ENCODE results near the gene PAPPA. TPM values are rescaled to one million over a fixed set of nuclear protein-coding genes. Genes with fewer than 3 reads are reported as not detected.

PAPPA gene
- total RNA-seq, 1 donor from 2014 or later: 172 TPM

DNA sequence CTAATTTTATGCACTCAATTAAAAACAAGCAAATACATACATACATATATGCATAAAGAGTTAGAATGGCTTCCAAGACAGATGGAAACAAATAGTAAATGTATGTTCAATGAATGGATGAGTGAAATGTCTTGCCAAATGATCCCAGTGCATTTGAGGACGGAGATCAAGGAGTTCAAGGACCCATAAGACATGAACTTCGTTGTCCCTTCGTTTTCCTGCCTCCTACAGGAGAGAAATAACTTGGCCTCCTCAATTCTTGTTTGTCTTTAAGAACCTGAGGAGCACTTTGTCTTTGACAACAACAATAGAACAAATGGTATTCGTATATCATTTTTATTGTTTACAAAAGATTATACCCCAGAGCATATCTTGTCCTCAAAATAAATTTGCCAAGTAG is 2.4 kb upstream of the PAPPA start:
- no peaks in the 10 kb centered on the region for H3K9me3 ChIP-seq (ENCODE audit: insufficient read depth, low read depth, low read length)
- no peaks in the 10 kb centered on the region for H3K27me3 ChIP-seq (ENCODE audit: insufficient read depth, low read length)
- peaks cover 25% of the 10 kb centered on the region for H3K4me1 ChIP-seq (ENCODE audit: insufficient read depth, low read length)
- no peak overlapping the region for H3K9ac ChIP-seq (ENCODE audit: low read length)
- peak overlapping the region; percentile 100 for H3K27ac Mint-ChIP-seq (ENCODE audit: unreplicated experiment)
- peak overlapping the region; percentile 92 for H3K27ac ChIP-seq (ENCODE audit: low read depth, low read length)
- no peaks in the 10 kb centered on the region for H3K36me3 ChIP-seq (ENCODE audit: insufficient read depth, low read length)
- no peaks in the 10 kb centered on the region for H3K36me3 Mint-ChIP-seq (ENCODE audit: low read depth, unreplicated experiment)
- TF ChIP-seq, protein P1, sequence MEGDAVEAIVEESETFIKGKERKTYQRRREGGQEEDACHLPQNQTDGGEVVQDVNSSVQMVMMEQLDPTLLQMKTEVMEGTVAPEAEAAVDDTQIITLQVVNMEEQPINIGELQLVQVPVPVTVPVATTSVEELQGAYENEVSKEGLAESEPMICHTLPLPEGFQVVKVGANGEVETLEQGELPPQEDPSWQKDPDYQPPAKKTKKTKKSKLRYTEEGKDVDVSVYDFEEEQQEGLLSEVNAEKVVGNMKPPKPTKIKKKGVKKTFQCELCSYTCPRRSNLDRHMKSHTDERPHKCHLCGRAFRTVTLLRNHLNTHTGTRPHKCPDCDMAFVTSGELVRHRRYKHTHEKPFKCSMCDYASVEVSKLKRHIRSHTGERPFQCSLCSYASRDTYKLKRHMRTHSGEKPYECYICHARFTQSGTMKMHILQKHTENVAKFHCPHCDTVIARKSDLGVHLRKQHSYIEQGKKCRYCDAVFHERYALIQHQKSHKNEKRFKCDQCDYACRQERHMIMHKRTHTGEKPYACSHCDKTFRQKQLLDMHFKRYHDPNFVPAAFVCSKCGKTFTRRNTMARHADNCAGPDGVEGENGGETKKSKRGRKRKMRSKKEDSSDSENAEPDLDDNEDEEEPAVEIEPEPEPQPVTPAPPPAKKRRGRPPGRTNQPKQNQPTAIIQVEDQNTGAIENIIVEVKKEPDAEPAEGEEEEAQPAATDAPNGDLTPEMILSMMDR (IDR thresholded peaks at IDR 0.05; ENCODE audit: insufficient read depth, low read depth, low read length): no peak
- no peak for TF ChIP-seq EZH2 (IDR thresholded peaks at IDR 0.05; ENCODE audit: insufficient read depth, low read length)
- H4K20me1 ChIP-seq (ENCODE audit: insufficient read depth, low read length): no peaks in the 10 kb centered on the region
- peaks cover 10% of the 10 kb centered on the region for H3K79me2 ChIP-seq (ENCODE audit: insufficient read depth, low read length)
- no peak overlapping the region for H3K4me3 ChIP-seq (ENCODE audit: insufficient read depth, low read depth, low read length)
- no peak overlapping the region for H2AFZ ChIP-seq (ENCODE audit: low read depth, low read length)
- no peaks in the 10 kb centered on the region for H3K27me3 Mint-ChIP-seq (ENCODE audit: low read depth, unreplicated experiment)
- no peak overlapping the region for H3K4me2 ChIP-seq (ENCODE audit: low read length)
- peaks cover 34% of the 10 kb centered on the region for H3K4me1 Mint-ChIP-seq (ENCODE audit: low read depth, unreplicated experiment)
- no peak for DNase-seq (ENCODE audit: low read depth)
- FAIRE-seq: no peak
- H3K9me3 Mint-ChIP-seq (ENCODE audit: unreplicated experiment): peaks cover 3% of the 10 kb centered on the region
- peak overlapping the region; percentile 17 for H3K4me3 Mint-ChIP-seq (ENCODE audit: unreplicated experiment)

- H3K4me3 ChIP-seq (ENCODE audit: insufficient read depth, low read depth, low read length): peak overlapping the region; percentile 36
- H2AFZ ChIP-seq (ENCODE audit: low read depth, low read length): no peak overlapping the region
- H3K36me3 ChIP-seq (ENCODE audit: insufficient read depth, low read length): no peaks in the 10 kb centered on the region
- Mint-ChIP-seq H3K27me3 (ENCODE audit: low read depth, unreplicated experiment) (no peaks in the 10 kb centered on the region), H3K9me3 (ENCODE audit: unreplicated experiment) (peaks cover 3% of the 10 kb centered on the region), H3K4me1 (ENCODE audit: low read depth, unreplicated experiment) (peaks cover 35% of the 10 kb centered on the region), H3K4me3 (ENCODE audit: unreplicated experiment) (peak overlapping the region; percentile 46), H3K36me3 (ENCODE audit: low read depth, unreplicated experiment) (no peaks in the 10 kb centered on the region), H3K27ac (ENCODE audit: unreplicated experiment) (peak overlapping the region; percentile 100)
- H3K9ac ChIP-seq (ENCODE audit: low read length): peak overlapping the region; percentile 85
- H3K79me2 ChIP-seq (ENCODE audit: insufficient read depth, low read length): peaks cover 10% of the 10 kb centered on the region
- DNase-seq (ENCODE audit: low read depth) (peak; percentile 92), FAIRE-seq (peak; percentile 95)
- peak overlapping the region; percentile 92 for H3K27ac ChIP-seq (ENCODE audit: low read depth, low read length)
- H3K9me3 ChIP-seq (ENCODE audit: insufficient read depth, low read depth, low read length): no peaks in the 10 kb centered on the region
- H3K4me1 ChIP-seq (ENCODE audit: insufficient read depth, low read length): peaks cover 30% of the 10 kb centered on the region
- no peak for TF ChIP-seq EZH2 (IDR thresholded peaks at IDR 0.05; ENCODE audit: insufficient read depth, low read length)
- TF ChIP-seq, protein P1 (IDR thresholded peaks at IDR 0.05; ENCODE audit: insufficient read depth, low read depth, low read length): no peak
- H3K27me3 ChIP-seq (ENCODE audit: insufficient read depth, low read length): no peaks in the 10 kb centered on the region
- no peaks in the 10 kb centered on the region for H4K20me1 ChIP-seq (ENCODE audit: insufficient read depth, low read length)
- peak overlapping the region; percentile 84 for H3K4me2 ChIP-seq (ENCODE audit: low read length)
Measured at GRCh38 chr9:116151966-116152381, 1.6 kb upstream of the PAPPA start.

DNA sequence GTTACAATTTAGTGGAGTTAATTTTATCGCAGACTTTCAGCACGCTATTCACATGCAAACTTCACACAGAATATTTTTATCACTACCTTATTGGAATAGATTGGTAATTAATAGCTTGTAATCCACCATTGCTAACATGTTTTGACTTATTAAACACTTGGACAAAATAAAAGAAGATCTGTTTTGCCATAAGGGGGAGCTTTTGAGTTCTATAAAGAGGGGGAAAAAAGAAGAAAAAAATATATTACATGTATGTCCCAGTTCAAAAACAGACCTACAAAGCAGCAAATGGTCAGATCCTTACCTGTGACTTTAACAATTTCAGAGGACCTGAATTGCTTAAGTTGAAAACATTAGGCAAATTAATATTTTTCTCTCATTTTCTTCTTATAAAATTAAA is 1.2 kb upstream of the PAPPA start:
- no peaks in the 10 kb centered on the region for H3K27me3 ChIP-seq (ENCODE audit: insufficient read depth, low read length)
- DNase-seq (ENCODE audit: low read depth) (no peak), FAIRE-seq (no peak)
- Mint-ChIP-seq H3K9me3 (ENCODE audit: unreplicated experiment) (peaks cover 3% of the 10 kb centered on the region), H3K27me3 (ENCODE audit: low read depth, unreplicated experiment) (no peaks in the 10 kb centered on the region), H3K27ac (ENCODE audit: unreplicated experiment) (peak overlapping the region; percentile 100), H3K4me3 (ENCODE audit: unreplicated experiment) (peak overlapping the region; percentile 46), H3K36me3 (ENCODE audit: low read depth, unreplicated experiment) (no peaks in the 10 kb centered on the region), H3K4me1 (ENCODE audit: low read depth, unreplicated experiment) (peaks cover 37% of the 10 kb centered on the region)
- H3K79me2 ChIP-seq (ENCODE audit: insufficient read depth, low read length): peaks cover 10% of the 10 kb centered on the region
- no peaks in the 10 kb centered on the region for H3K9me3 ChIP-seq (ENCODE audit: insufficient read depth, low read depth, low read length)
- H4K20me1 ChIP-seq (ENCODE audit: insufficient read depth, low read length): no peaks in the 10 kb centered on the region
- H2AFZ ChIP-seq (ENCODE audit: low read depth, low read length): no peak overlapping the region
- no peak for TF ChIP-seq EZH2 (IDR thresholded peaks at IDR 0.05; ENCODE audit: insufficient read depth, low read length)
- TF ChIP-seq, protein P1 (IDR thresholded peaks at IDR 0.05; ENCODE audit: insufficient read depth, low read depth, low read length): peak; percentile 31
- H3K36me3 ChIP-seq (ENCODE audit: insufficient read depth, low read length): no peaks in the 10 kb centered on the region
- peak overlapping the region; percentile 36 for H3K4me3 ChIP-seq (ENCODE audit: insufficient read depth, low read depth, low read length)
- peak overlapping the region; percentile 92 for H3K27ac ChIP-seq (ENCODE audit: low read depth, low read length)
- H3K4me1 ChIP-seq (ENCODE audit: insufficient read depth, low read length): peaks cover 34% of the 10 kb centered on the region
- peak overlapping the region; percentile 85 for H3K9ac ChIP-seq (ENCODE audit: low read length)
- H3K4me2 ChIP-seq (ENCODE audit: low read length): peak overlapping the region; percentile 84
